Panc1 (cell line): Measurements from ENCODE around the gene NDUFS6. TPM values are rescaled to one million over a fixed set of nuclear protein-coding genes. Genes with fewer than 3 reads are reported as not detected.

ENCODE experiments used
- ATAC-seq: fragments of 200-7000 bp; cut with Tn5 transposase; 2 replicates; pipeline ENCODE4 v1.9.1; 2020; ENCODE audit warnings: mild to moderate bottlenecking, moderate library complexity
- BruUV-seq: library from RNA; stranded (reverse); fragments of 400-500 nt; replicated peaks from 2 replicates; lab custom pipeline; 2021; lab: Mats Ljungman, UMichigan
- CTCF ChIA-PET: fragments of 300-600 bp; sonication (Branson Sonifier 250); formaldehyde crosslinking; loops from one replicate; lab custom pipeline; 2022; ENCODE audit warnings: antibody characterized with exemption; lab: Charles Lee
- POLR2A ChIA-PET: fragments of 300-600 bp; sonication (Branson Sonifier 250); formaldehyde crosslinking; loops from one replicate; lab custom pipeline; 2022; ENCODE audit warnings: antibody characterized with exemption; lab: Charles Lee
- DNase-seq: peaks from one replicate; pipeline ENCODE4 v3.0.0-alpha.2; 2010; ENCODE audit warnings: low read depth, low spot score
- H3K27ac ChIP-seq: 2 replicates; pipeline ENCODE4 v1.5.1; 2011; ENCODE audit warnings: mild to moderate bottlenecking, low read length, inconsistent platforms
- H3K27me3 ChIP-seq: fragments of 200-500 bp; sonication (Bioruptor generic); 2 replicates; pipeline ENCODE4 v1.6.0; 2014; ENCODE audit warnings: low read length, inconsistent platforms; ENCODE audit not compliant: control insufficient read depth, insufficient read depth
- H3K36me3 ChIP-seq: fragments of 200-500 bp; sonication (Bioruptor generic); 2 replicates; pipeline ENCODE4 v1.5.1; 2014; ENCODE audit warnings: inconsistent platforms, mild to moderate bottlenecking, low read length, moderate library complexity; ENCODE audit not compliant: control insufficient read depth, insufficient read depth
- H3K4me1 ChIP-seq: 2 replicates; pipeline ENCODE4 v1.5.1; 2011; ENCODE audit warnings: inconsistent platforms, mild to moderate bottlenecking, low read length, moderate library complexity; ENCODE audit not compliant: control insufficient read depth, insufficient read depth
- H3K4me3 ChIP-seq, 2 experiments: 2 replicates each; pipeline ENCODE4 v1.5.1; 2011 to 2012; ENCODE audit warnings: low read depth in 2 of 2, low read length in 2 of 2, mild to moderate bottlenecking in 2 of 2, inconsistent platforms in 1 of 2, moderate library complexity in 1 of 2
- H3K9me3 ChIP-seq: fragments of 200-500 bp; sonication (Bioruptor generic); 2 replicates; pipeline ENCODE4 v1.5.1; 2014; ENCODE audit warnings: low read depth, mild to moderate bottlenecking, inconsistent platforms, low read length, moderate library complexity; ENCODE audit not compliant: control insufficient read depth, insufficient read depth
- POLR2AphosphoS5 ChIP-seq: IDR thresholded peaks from 2 replicates; pipeline ENCODE4 v1.6.1; 2012; ENCODE audit warnings: mild to moderate bottlenecking, low read depth, low read length, moderate library complexity
- SIN3A ChIP-seq: IDR thresholded peaks from 2 replicates; pipeline ENCODE4 v1.6.1; 2012; ENCODE audit warnings: low read depth, mild to moderate bottlenecking, low read length, moderate library complexity, borderline replicate concordance; ENCODE audit not compliant: insufficient read depth
- TCF7L2 ChIP-seq: IDR thresholded peaks from 2 replicates; pipeline ENCODE4 v1.6.1; 2011; ENCODE audit warnings: mild to moderate bottlenecking, low read depth, low read length, inconsistent platforms
- in situ Hi-C: cut with HindIII; loops from 2 replicates; pipeline ENCODE4 v1.10.0; 2016; ENCODE audit warnings: low sequenced_read_pairs, low pct_unique_long_range_greater_than_20kb
- intact Hi-C: fragments of 100-400 bp; cut with micrococcal nuclease; formaldehyde crosslinking; loops from one replicate; pipeline ENCODE4 v1.10.0; 2022; ENCODE audit not compliant: unreplicated experiment
- total RNA-seq: library from RNA; stranded (reverse); gene quantifications from one replicate; pipeline ENCODE4 v1.2.1, GENCODE V29; 2021; ENCODE audit not compliant: unreplicated experiment
- TF ChIP-seq, protein P1 (sequence below): fragments of 450-650 bp; IDR thresholded peaks from 2 replicates; pipeline ENCODE4 v1.5.1; 2017; ENCODE audit warnings: mild to moderate bottlenecking
- TF ChIP-seq, protein P2 (sequence below), 2 experiments: IDR thresholded peaks; 2 replicates each; pipeline ENCODE4 v1.6.1; 2011 to 2012; ENCODE audit warnings: low read depth in 2 of 2, control low read depth in 1 of 2, low read length in 1 of 2, mild to moderate bottlenecking in 1 of 2, moderate library complexity in 1 of 2; ENCODE audit not compliant: insufficient read depth in 1 of 2

The NDUFS6 gene
- total RNA-seq, 1 experiment from 2014 or later, result 70.6 TPM

DNA sequence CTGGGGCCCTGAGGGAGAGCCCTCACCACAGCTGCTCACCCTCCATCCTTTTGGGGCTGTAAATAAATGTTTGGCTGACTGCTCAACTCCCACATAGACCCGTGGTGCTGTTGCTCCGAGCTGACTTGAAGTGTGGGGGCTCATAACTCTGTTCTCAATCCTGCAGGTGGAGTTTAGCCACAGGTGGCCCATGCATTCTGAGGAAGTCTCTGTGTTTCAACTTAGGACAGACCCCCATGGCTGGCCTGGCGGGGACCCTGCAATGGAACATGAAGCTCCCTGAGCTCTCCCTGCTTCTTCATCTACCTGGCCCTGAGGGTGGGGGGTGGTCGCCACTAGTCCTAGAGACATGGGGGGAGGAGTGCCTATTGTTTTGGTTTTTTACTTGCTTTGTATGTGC, 19.7 kb downstream of the NDUFS6 start:
- no peaks in the 10 kb centered on the region for H3K27me3 ChIP-seq
- TF ChIP-seq POLR2AphosphoS5, result no peak
- DNase-seq, result no peak
- H3K4me1 ChIP-seq, result no peaks in the 10 kb centered on the region
- in situ Hi-C loops, result no loop called here
- H3K27ac ChIP-seq, result no peak overlapping the region
- H3K9me3 ChIP-seq, result no peaks in the 10 kb centered on the region
- ATAC-seq, result no peak
- POLR2A ChIA-PET, result no interaction called here
- no peak overlapping the region for H3K4me3 ChIP-seq
- CTCF ChIA-PET, result no interaction called here
- BruUV-seq, result no TSS peak
- intact Hi-C loops, result no loop called here
- H3K36me3 ChIP-seq, result peaks cover 12% of the 10 kb centered on the region

DNA sequence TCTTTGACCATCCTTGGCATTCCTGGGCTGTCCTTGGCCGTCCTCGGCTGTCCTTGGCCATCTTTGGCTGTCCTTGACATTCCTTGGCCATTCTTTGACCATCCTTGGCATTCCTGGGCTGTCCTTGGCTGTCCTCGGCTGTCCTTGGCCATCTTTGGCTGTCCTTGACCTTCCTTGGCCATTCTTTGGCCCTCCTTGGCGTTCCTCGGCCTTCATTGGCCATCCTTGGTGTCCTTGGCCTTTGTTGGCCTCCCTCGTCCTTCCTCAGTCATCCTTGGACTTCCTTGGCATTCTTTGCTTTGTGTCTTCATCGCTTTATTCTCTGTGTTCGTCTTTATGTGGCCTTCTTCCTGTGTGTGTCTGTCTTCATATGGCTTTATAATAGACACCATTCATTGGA, 20.7 kb downstream of the NDUFS6 start:
- in situ Hi-C loops, result no loop called here
- Histone ChIP-seq H3K36me3 (peaks cover 8% of the 10 kb centered on the region), H3K27me3 (no peaks in the 10 kb centered on the region), H3K9me3 (no peaks in the 10 kb centered on the region), H3K4me1 (no peaks in the 10 kb centered on the region), H3K27ac (no peak overlapping the region), H3K4me3 (no peak overlapping the region)
- intact Hi-C loops, result no loop called here
- ATAC-seq (no peak), DNase-seq (no peak)
- BruUV-seq, result no TSS peak
- TF ChIP-seq POLR2AphosphoS5, result no peak
- TF ChIP-seq, protein P1, sequence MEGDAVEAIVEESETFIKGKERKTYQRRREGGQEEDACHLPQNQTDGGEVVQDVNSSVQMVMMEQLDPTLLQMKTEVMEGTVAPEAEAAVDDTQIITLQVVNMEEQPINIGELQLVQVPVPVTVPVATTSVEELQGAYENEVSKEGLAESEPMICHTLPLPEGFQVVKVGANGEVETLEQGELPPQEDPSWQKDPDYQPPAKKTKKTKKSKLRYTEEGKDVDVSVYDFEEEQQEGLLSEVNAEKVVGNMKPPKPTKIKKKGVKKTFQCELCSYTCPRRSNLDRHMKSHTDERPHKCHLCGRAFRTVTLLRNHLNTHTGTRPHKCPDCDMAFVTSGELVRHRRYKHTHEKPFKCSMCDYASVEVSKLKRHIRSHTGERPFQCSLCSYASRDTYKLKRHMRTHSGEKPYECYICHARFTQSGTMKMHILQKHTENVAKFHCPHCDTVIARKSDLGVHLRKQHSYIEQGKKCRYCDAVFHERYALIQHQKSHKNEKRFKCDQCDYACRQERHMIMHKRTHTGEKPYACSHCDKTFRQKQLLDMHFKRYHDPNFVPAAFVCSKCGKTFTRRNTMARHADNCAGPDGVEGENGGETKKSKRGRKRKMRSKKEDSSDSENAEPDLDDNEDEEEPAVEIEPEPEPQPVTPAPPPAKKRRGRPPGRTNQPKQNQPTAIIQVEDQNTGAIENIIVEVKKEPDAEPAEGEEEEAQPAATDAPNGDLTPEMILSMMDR, result no peak
- no peak for TF ChIP-seq TCF7L2
- no peak for TF ChIP-seq SIN3A
- TF ChIP-seq, protein P2, sequence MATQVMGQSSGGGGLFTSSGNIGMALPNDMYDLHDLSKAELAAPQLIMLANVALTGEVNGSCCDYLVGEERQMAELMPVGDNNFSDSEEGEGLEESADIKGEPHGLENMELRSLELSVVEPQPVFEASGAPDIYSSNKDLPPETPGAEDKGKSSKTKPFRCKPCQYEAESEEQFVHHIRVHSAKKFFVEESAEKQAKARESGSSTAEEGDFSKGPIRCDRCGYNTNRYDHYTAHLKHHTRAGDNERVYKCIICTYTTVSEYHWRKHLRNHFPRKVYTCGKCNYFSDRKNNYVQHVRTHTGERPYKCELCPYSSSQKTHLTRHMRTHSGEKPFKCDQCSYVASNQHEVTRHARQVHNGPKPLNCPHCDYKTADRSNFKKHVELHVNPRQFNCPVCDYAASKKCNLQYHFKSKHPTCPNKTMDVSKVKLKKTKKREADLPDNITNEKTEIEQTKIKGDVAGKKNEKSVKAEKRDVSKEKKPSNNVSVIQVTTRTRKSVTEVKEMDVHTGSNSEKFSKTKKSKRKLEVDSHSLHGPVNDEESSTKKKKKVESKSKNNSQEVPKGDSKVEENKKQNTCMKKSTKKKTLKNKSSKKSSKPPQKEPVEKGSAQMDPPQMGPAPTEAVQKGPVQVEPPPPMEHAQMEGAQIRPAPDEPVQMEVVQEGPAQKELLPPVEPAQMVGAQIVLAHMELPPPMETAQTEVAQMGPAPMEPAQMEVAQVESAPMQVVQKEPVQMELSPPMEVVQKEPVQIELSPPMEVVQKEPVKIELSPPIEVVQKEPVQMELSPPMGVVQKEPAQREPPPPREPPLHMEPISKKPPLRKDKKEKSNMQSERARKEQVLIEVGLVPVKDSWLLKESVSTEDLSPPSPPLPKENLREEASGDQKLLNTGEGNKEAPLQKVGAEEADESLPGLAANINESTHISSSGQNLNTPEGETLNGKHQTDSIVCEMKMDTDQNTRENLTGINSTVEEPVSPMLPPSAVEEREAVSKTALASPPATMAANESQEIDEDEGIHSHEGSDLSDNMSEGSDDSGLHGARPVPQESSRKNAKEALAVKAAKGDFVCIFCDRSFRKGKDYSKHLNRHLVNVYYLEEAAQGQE (IDR thresholded peaks at IDR 0.05; ENCODE audit: insufficient read depth in 1 of 2, low read depth in 2 of 2, low read length in 1 of 2), result no peak
- ChIA-PET POLR2A (no interaction called here), CTCF (no interaction called here)

DNA sequence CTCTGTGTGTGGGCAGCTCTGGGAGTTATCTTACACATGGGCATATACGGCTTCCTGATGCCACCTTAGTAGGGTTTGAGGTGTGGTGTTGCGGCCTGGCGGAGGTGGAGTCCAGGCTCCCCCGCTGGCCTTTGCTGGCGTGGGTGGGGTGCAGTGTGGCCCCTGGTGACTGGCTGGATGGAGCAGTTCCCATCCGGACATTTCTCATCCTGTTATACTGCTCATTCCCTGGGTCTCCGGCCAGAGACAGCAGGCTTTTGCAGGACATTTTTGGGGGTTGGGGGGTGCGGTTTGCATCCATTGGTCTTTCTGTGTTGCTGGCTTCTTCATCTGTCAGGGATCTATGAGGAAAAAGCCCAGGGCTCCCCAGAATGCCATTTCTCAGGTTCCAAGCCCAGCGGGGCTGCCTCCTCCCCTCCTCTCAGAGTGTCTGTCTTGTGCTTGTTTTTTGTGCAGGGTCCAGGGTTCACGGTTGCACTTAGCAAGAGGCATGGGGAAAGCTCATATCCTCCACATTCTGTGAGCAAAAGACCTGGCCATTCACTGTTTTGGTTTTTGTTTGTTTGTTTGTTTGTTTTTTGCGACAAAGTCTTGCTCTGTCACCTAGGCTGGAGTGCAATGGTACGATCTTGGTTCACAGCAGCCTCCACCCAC, 22.3 kb downstream of the NDUFS6 start:
- ChIA-PET POLR2A (no interaction called here), CTCF (no interaction called here)
- no peaks in the 10 kb centered on the region for H3K9me3 ChIP-seq
- intact Hi-C loops (no loop called here), in situ Hi-C loops (no loop called here)
- no peak overlapping the region for H3K27ac ChIP-seq
- peaks cover 7% of the 10 kb centered on the region; the same call in 1 of the 2 replicates for H3K36me3 ChIP-seq
- DNase-seq (no peak), ATAC-seq (no peak)
- TF ChIP-seq, protein P2 (IDR thresholded peaks at IDR 0.05; ENCODE audit: insufficient read depth in 1 of 2, low read depth in 2 of 2, low read length in 1 of 2), result no peak
- TF ChIP-seq POLR2AphosphoS5 (no peak), TCF7L2 (no peak), SIN3A (no peak)
- TF ChIP-seq, protein P1, result no peak
- H3K4me3 ChIP-seq, result no peak overlapping the region
- BruUV-seq, result no TSS peak
- H3K27me3 ChIP-seq, result no peaks in the 10 kb centered on the region
- H3K4me1 ChIP-seq, result no peaks in the 10 kb centered on the region
